Measurements from ENCODE around the gene MINAR2.

GRCh38 chr5:129768735-129769134 is 20.8 kb downstream of the MINAR2 start:
- TF ChIP-seq, protein P1, sequence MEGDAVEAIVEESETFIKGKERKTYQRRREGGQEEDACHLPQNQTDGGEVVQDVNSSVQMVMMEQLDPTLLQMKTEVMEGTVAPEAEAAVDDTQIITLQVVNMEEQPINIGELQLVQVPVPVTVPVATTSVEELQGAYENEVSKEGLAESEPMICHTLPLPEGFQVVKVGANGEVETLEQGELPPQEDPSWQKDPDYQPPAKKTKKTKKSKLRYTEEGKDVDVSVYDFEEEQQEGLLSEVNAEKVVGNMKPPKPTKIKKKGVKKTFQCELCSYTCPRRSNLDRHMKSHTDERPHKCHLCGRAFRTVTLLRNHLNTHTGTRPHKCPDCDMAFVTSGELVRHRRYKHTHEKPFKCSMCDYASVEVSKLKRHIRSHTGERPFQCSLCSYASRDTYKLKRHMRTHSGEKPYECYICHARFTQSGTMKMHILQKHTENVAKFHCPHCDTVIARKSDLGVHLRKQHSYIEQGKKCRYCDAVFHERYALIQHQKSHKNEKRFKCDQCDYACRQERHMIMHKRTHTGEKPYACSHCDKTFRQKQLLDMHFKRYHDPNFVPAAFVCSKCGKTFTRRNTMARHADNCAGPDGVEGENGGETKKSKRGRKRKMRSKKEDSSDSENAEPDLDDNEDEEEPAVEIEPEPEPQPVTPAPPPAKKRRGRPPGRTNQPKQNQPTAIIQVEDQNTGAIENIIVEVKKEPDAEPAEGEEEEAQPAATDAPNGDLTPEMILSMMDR (IDR thresholded peaks at IDR 0.05), result no peak
- TF ChIP-seq POLR2A (IDR thresholded peaks at IDR 0.05), result no peak

Data from adrenal gland (tissue), 5 donors.